ENCODE data around the gene DLST. TPM values are rescaled to one million over a fixed set of nuclear protein-coding genes. Genes with fewer than 3 reads are reported as not detected.

Gene DLST
- polyA plus RNA-seq, 1 of the 3 experiments (the other 2 are of a cell fraction) = 92.3 TPM

DNA sequence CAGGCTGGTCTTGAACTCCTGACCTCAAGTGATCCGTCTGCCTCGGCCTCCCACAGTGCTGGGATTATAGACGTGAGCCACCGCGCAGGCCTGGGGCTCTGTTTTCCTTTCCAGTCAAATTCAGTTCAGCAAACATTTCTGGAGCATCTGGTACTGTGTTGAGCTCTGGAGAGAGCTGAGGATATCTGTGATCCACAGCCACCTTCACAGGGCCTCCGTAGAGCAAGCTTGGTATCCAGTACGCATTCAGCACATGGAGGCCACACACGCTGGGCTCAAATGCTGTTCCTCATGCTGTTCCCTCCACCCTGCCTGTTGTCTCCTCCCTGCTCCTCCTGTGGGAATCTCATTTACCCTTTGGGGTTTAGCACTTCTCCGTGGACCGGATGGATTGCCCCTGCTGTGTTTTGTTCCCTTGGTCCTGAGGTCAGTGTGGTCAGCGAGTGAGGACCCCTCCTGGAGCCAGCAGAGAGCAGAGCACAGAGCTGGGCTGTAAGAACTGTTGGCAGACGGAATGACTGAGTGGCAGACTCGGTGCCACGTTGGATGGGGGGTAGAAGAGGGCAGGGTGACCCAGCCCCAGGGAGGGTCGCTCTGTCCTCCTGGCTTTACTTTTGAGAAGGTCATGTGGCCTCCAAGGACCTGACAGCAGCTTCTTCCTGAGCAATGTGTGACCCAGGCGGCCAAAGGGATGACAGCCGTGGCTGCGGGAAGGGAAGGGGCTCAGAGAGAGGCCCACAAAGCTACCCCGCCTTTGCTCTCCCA, 40.5 kb downstream of the DLST start:
- peaks cover 6% of the 10 kb centered on the region; the same call in 1 of the 2 replicates for H3K27me3 ChIP-seq (ENCODE audit: insufficient read depth)
- no peaks in the 10 kb centered on the region for H3K79me2 ChIP-seq (ENCODE audit: insufficient read depth)
- no peaks in the 10 kb centered on the region for H3K9me2 ChIP-seq
- no peaks in the 10 kb centered on the region for H4K20me1 ChIP-seq (ENCODE audit: insufficient read depth)
- H3K27ac ChIP-seq (ENCODE audit: low read depth in 2 of 2, low read length in 1 of 2) = no peak overlapping the region
- WGBS (ENCODE audit: low lambda C conversion rate) = 96% methylated on average over 15 of the region's 19 CpGs
- H3K4me2 ChIP-seq = peak overlapping the region; percentile 70; the same call in 1 of the 2 replicates
- 0 out of 2 replicates have a peak overlapping the region, but pooled peaks have one; percentile 85 for H2AFZ ChIP-seq (ENCODE audit: low read depth)
- no peak for DNase-seq
- POLR2A ChIA-PET = interaction anchor here (1.0 to 1.9 kb wide), 4 partner anchors 11 to 147 kb away, joined by 4 read pairs; partner anchors contain the start of gene ZC2HC1C
- no peaks in the 10 kb centered on the region for H3F3A ChIP-seq (replicated peaks; ENCODE audit: insufficient read depth)
- CTCF ChIA-PET = interaction anchor here (0.8 to 3.3 kb wide), 11 partner anchors 16 to 204 kb away, joined by 3 to 17 read pairs (median 6); partner anchors contain the start of gene NEK9
- H3K4me3 ChIP-seq (ENCODE audit: low read depth in 2 of 2, low read length in 1 of 2) = peak overlapping the region; percentile 52 to 61
- no peaks in the 10 kb centered on the region for H3K9me3 ChIP-seq
- no peaks in the 10 kb centered on the region for H3K36me3 ChIP-seq (replicated peaks in 1 of 2; ENCODE audit: control insufficient read depth in 1 of 2, insufficient read depth in 2 of 2, low read length in 1 of 2)
- no peaks in the 10 kb centered on the region; a peak in 1 of 4 replicates for H3K4me1 ChIP-seq (ENCODE audit: control insufficient read depth in 1 of 2, insufficient read depth in 2 of 2, low read depth in 1 of 2, low read length in 1 of 2)
- TF ChIP-seq TCF12 (IDR thresholded peaks at IDR 0.05) (no peak), SMC3 (IDR thresholded peaks at IDR 0.05; ENCODE audit: low read depth, low read length) (no peak), CHD2 (IDR thresholded peaks at IDR 0.05; ENCODE audit: low read length, partially characterized antibody) (no peak), FOSL2 (IDR thresholded peaks at IDR 0.05; ENCODE audit: borderline replicate concordance, low read depth) (no peak), GATA2 (CRISPR knock-in tag; IDR thresholded peaks at IDR 0.05) (no peak), NFIC (IDR thresholded peaks at IDR 0.05; ENCODE audit: borderline replicate concordance) (no peak), NRF1 (IDR thresholded peaks at IDR 0.05; ENCODE audit: low read depth, low read length) (no peak)
- TF ChIP-seq, protein P1, sequence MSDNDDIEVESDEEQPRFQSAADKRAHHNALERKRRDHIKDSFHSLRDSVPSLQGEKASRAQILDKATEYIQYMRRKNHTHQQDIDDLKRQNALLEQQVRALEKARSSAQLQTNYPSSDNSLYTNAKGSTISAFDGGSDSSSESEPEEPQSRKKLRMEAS (IDR thresholded peaks at IDR 0.05; ENCODE audit: low read depth) = no peak
- TF ChIP-seq, protein P2, sequence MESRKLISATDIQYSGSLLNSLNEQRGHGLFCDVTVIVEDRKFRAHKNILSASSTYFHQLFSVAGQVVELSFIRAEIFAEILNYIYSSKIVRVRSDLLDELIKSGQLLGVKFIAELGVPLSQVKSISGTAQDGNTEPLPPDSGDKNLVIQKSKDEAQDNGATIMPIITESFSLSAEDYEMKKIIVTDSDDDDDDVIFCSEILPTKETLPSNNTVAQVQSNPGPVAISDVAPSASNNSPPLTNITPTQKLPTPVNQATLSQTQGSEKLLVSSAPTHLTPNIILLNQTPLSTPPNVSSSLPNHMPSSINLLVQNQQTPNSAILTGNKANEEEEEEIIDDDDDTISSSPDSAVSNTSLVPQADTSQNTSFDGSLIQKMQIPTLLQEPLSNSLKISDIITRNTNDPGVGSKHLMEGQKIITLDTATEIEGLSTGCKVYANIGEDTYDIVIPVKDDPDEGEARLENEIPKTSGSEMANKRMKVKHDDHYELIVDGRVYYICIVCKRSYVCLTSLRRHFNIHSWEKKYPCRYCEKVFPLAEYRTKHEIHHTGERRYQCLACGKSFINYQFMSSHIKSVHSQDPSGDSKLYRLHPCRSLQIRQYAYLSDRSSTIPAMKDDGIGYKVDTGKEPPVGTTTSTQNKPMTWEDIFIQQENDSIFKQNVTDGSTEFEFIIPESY (IDR thresholded peaks at IDR 0.05; ENCODE audit: borderline replicate concordance, low read depth) = no peak
- TF ChIP-seq, protein P3, sequence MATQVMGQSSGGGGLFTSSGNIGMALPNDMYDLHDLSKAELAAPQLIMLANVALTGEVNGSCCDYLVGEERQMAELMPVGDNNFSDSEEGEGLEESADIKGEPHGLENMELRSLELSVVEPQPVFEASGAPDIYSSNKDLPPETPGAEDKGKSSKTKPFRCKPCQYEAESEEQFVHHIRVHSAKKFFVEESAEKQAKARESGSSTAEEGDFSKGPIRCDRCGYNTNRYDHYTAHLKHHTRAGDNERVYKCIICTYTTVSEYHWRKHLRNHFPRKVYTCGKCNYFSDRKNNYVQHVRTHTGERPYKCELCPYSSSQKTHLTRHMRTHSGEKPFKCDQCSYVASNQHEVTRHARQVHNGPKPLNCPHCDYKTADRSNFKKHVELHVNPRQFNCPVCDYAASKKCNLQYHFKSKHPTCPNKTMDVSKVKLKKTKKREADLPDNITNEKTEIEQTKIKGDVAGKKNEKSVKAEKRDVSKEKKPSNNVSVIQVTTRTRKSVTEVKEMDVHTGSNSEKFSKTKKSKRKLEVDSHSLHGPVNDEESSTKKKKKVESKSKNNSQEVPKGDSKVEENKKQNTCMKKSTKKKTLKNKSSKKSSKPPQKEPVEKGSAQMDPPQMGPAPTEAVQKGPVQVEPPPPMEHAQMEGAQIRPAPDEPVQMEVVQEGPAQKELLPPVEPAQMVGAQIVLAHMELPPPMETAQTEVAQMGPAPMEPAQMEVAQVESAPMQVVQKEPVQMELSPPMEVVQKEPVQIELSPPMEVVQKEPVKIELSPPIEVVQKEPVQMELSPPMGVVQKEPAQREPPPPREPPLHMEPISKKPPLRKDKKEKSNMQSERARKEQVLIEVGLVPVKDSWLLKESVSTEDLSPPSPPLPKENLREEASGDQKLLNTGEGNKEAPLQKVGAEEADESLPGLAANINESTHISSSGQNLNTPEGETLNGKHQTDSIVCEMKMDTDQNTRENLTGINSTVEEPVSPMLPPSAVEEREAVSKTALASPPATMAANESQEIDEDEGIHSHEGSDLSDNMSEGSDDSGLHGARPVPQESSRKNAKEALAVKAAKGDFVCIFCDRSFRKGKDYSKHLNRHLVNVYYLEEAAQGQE (IDR thresholded peaks at IDR 0.05; ENCODE audit: low read depth, low read length) = no peak
- TF ChIP-seq, protein P4, sequence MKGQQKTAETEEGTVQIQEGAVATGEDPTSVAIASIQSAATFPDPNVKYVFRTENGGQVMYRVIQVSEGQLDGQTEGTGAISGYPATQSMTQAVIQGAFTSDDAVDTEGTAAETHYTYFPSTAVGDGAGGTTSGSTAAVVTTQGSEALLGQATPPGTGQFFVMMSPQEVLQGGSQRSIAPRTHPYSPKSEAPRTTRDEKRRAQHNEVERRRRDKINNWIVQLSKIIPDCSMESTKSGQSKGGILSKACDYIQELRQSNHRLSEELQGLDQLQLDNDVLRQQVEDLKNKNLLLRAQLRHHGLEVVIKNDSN (IDR thresholded peaks at IDR 0.05; ENCODE audit: borderline replicate concordance, low read depth) = no peak
- TF ChIP-seq, protein P5, sequence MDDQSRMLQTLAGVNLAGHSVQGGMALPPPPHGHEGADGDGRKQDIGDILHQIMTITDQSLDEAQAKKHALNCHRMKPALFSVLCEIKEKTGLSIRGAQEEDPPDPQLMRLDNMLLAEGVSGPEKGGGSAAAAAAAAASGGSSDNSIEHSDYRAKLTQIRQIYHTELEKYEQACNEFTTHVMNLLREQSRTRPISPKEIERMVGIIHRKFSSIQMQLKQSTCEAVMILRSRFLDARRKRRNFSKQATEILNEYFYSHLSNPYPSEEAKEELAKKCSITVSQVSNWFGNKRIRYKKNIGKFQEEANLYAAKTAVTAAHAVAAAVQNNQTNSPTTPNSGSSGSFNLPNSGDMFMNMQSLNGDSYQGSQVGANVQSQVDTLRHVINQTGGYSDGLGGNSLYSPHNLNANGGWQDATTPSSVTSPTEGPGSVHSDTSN (IDR thresholded peaks at IDR 0.05) = no peak
- H3K9ac ChIP-seq = peak overlapping the region; percentile 36; the same call in 1 of the 2 replicates
